HG03139 (cell line): ENCODE results near the gene AKT1.
"Not testable (repeated sequence)": the region's sequence is repeated elsewhere in the genome, so short reads cannot be mapped to it uniquely, and the experiment has no call there.

Experiments used
- ATAC-seq: cut with Tn5 transposase; IDR thresholded peaks from one replicate; pipeline ENCODE4 v1.9.1; 2021; ENCODE audit not compliant: unreplicated experiment

Gene AKT1

DNA sequence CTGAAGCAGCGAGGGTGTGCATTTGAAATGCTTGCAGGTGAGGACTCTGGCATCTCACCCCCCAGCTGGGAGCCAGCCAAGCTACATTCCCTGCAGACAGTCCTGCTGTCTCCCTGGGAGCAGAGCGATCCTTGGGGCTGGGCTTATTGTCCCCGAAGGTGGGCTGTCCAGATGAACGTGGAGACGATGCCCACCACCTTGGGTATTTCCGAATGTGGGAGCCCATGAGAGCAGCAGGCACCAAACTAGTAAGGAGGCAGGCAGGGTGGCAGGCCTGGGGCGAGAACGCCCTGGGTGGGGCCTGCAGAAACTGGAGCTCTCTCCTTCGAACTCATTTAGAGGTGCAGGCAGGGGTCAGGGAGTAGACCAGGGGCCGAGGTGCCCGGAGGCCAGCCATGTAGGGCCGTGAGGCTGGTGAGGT is 23.8 kb upstream of the AKT1 start:
- no peak for ATAC-seq

DNA sequence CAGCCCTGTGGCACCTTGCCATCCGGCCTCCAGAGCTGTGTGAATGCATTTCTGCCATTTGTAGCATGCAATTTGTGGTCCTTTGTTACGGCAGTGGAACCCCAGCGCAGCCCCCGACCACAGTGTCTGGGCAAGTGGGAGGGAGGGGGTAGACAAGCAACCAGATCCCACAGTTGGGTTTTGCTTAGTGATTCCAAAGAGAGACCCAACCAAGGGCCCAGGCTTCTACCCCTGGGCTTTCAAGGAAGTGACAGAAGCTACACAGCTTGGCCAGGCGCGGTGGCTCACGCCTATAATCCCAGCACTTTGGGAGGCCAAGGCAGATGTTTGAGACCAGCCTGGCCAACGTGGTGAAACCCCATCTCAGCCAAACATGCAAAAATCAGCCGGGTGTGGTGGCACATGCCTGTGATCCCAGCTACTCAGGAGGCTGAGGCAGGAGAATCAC is 23.2 kb upstream of the AKT1 start:
- ATAC-seq: no peak

DNA sequence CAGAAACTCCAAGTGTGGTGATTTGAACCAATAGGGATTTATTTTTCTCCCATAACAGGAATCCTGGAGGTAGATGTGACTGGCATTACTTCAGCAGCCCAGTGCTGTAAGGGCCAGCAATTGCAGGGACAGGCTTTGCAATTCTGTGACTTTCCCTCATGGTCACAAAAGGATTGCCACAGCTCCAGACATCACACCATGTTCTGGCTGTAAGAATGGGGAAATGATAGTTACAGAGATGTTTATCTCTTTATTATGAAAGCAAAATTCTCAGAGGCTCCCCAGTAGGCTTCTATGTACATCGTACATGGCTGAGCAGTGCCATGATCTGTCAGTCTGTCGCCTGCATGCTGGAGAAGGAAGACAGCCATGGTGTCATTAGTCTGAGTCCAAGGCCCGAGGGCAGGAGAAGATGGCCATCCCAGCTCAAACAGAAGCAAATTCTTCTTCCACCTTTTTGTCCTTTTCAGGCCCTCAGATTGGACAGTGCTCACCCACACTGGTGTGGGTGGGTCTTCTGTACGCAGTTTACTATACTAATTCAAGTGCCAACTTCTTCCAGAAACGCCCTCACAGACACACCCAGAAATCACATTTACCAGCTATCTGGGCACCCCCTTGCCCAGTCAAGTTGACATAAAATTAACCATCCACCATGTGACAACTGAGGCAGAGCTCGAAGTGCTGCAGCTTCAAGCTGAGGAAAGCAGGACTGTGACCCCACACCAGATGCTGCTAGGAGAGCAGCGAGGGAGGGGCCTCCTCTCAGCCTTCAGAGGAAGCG is 22.6 kb upstream of the AKT1 start:
- no peak for ATAC-seq

DNA sequence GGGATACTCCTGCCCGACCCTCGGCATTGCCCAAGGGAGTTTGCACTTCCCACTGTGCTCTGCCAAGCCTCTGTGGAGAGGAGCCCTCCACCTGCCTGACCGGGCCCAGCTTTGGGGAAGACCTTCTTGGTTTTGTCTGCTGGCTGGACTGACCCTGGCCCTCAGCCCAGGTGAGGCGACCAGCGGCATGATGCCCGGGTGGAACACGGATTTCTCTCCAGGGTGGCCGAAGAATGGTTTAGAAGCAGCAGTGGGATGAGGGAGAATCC is 21.0 kb upstream of the AKT1 start:
- ATAC-seq: no peak

DNA sequence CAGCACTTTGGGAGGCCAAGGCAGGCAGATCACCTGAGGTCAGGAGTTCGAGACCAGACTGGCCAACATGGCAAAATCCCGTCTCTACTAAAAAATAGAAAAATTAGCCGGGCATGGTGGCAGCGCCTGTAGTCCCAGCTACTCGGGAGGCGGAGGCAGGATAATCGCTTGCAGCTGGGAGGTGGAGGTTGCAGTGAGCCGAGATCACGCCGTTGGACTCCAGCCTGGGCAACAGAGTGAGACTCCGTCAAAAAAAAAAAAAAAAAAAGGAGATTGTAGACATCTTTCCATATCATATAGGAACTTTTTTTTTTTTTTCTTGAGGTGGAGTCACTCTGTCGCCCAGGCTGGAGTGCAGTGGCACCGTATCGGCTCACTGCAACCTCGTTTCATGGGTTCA is 19.2 kb upstream of the AKT1 start:
- not testable (repeated sequence) for ATAC-seq

DNA sequence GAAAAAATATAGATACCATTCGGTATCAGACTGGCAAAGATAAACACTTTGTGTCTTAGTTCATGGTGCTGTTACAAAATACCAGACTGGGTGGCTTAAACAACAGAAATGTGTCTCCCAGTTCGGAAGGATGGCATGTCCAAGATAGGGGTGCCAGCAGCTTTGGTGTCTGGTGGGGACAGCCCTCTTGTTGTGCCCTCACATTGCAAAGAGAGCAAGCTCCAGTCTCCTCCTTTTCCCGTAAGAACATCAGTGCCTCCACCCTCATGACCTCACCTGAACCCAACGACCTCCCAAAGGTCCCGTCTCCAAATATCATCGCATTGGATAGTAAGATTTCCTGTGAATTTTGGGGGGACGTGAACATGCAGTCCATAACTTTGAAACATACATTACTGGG is 17.7 kb upstream of the AKT1 start:
- no peak for ATAC-seq

DNA sequence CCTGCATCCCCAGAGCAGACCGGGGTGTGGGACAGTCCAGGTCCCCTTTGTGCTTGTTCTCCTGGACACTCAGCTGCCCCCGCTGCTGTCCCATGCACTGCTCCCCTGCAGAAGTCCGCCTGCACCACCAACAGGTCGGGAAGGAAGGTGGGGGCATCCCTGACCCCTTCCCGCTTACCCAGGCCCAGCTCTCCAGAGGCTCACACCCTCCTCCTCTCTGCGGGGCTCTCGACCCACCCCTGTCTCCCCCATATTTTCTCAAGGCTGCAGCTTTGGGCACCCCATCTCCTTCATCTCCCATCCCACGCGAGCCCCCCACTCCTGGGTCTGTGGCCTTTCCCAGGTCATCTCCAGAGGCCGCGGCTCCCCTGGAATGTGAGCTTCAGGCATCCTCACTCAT is 14.8 kb upstream of the AKT1 start:
- no peak for ATAC-seq

DNA sequence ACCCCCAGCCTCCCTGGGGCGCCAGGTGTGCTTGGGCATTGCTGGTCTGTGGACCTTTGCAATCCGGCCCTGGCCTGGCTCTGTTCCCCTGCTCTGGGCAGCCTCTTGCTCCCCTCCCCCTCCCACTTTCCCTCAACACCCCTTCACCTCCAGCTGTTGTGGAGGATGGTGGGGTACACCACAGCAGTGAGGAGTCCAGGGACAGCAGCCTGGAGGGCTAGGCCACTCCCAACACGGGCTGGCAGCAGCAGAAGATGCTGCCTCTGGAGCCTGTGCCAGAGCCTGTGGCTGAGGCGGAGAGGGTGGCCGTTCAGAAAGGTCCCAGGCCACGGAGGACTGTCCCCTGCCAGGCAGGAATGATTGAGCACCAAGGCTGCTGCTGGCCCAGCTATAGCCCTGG is 12.9 kb upstream of the AKT1 start:
- no peak for ATAC-seq

DNA sequence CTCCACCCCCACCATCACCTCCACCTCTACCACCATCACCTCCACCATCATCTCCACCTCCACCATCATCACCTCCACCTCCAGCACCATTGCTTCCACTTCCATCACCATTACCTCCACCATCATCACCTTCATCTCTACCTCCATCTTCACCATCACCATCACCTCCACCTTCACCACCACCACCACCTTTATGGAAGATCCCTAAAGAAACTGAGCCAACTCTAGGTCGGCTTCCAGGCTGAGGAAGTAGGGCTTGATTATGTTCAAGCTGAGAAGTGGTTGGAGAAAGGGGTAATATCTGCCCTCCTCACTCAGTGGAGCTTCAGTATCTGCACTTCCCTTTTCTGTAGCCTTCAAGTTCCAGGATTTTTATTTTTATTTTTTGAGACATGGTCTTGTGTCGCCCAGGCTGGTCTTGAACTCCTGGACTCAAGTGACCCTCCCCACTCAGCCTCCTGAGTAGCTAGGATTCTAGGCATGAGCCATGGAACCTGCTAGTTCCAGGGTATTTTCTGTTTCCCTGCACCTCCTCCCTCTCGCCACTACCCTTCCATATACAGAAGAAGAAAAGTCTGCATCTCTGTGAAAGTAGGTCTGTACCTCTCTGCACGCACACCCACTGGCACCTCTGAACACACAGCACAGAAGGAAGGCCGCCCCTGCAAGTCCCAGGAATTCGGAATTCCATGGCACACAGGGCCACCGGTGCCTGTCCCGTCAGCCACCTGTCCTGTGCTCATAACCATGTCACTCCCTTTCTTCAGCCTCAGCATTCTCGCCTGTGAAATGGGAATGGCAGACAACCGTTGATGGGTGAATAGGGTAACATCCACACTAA is 11.3 kb upstream of the AKT1 start:
- ATAC-seq: no peak

DNA sequence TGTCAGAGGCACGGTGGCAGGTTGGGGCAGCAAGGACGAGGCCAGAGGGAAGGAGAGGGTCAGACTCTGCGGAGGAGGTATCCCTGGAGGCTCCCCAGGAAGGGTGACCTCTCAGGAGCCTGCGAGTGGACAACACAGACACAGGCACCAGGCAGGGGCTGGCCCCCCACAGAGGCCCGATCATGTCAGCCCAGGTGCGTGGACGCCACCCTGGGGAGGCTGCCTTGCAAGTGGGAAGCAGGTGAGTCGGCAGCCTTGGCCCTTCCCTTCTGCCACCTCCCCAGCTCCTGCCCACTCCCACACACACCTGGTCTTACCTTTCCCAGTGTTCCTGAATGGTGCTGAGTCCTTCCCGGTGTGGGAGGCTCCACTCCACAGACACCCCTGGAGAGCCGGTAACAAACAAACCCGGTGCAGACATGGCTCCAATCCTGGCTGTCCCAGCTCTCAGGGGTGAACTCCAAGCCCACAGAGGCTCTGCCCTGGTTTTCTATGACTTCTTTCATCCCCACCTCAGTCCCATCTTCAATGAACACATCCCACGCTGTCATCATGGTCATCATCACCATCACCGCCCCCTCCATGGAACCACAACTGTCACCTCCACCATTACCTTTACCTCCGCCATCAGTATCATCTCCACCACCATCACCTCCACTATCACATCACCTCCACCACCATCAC is 10.5 kb upstream of the AKT1 start:
- ATAC-seq: no peak

DNA sequence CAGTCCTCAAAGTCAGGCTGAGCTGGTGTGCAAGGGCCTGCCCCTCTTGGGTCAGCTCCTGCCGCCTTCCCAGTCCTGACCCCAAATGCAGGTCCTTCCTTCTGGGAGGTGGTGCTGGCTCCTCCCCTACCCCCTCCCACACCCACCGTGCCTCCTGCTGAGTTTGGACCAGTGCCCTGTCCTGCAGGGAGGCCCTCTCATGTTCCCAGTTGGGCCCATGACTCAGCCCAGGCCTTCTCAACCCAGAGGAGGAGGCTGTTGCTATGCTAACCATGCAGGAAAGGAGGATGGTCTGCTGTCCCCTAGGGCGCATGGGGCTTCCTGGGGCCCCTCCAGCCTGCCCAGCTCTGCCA is 9.8 kb upstream of the AKT1 start:
- ATAC-seq: no peak

DNA sequence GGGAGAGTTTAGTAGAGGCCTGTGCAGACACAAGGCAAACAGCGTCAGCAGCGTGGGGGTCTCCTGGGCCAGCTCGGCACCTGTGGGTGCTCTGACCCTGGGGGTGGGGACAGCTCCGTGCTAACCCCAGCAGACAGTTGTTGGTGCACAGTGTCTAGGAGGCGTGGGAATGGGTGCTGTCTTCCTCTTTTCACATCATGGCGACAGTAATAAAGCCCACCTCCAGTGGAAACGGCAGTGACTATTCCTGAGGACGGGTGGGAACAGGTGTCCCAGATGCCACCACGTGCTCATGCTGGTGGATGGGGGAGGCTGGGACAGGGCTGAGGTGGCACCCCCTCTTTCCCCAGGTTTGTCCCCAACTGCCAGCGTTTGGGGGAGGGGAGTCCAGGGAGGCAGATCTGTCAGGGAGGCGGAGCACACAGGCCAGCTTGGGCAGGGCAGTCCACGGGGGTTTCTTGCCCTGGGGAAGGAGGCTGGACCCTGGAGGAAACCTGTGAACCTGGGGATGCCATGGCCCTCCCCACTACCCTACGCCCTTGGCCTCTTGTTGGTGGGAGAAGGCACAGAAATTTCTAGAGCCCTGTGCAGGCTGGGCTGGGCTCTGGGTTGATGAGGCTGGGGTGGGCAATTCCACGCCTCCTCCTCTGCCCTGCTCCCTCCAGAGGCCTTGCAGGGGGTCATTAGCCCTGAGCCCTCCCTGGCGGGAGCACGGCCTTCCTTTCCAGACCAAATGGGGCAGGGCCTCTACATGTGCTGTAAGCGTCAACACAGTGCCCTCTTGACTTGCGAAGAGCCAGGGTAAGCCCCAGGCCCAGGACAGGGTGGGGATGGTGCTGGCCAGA is 9.2 kb upstream of the AKT1 start:
- ATAC-seq: no peak

DNA sequence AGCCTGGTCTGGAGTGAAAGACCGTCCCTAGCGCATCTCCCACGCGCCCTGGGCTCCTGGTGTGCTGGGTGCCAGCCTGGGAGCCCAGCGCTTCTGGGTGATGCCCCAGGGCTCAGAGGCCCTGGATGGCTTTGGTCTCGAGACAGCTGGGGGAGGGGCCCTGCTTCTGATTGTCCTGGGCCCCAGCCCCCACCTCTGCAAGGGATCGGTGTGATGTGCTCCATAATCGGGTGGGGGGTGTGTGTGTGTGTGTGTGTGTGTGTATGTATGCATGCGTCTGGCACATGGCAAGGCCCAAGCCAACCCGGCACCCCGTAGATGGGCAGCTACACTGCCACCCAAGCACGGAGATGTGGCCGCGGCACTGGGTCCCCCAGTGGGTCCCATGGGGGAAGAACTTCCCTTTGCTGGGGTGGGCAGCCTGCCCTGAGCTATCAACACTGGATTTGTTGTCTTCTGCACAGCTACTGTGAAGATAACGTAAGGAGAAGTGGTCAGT is 8.4 kb upstream of the AKT1 start:
- ATAC-seq: no peak

DNA sequence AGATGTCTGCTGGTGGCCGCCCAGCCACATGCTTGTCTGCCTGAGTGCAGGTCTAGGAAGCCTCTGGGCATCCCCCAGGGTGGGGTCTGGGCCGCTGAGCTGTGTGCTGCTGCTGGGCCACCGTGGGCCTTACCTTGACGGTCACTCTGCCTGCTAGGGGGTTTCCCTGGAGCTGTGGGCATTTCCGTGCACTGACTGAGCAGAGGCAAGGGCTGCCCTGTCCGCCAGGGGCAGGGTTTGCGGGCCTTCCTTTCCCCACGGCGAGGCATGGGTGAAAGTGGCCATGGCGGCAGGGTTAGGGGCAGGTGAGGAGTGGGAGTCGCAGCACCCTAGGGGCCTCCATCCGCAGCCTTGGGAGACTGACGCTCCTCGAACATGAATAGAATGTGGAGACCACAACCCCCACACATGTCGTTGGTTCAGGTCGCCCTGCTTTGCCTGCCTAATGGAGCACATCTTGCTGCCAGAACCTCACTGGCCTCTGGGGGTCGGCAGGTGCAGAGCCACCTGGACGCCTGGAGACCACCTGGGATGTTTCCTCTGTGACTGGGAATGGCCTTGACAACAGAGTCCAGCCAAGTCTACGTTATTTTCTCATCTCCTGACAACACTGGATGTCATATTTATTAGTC is 7.8 kb upstream of the AKT1 start:
- no peak for ATAC-seq

DNA sequence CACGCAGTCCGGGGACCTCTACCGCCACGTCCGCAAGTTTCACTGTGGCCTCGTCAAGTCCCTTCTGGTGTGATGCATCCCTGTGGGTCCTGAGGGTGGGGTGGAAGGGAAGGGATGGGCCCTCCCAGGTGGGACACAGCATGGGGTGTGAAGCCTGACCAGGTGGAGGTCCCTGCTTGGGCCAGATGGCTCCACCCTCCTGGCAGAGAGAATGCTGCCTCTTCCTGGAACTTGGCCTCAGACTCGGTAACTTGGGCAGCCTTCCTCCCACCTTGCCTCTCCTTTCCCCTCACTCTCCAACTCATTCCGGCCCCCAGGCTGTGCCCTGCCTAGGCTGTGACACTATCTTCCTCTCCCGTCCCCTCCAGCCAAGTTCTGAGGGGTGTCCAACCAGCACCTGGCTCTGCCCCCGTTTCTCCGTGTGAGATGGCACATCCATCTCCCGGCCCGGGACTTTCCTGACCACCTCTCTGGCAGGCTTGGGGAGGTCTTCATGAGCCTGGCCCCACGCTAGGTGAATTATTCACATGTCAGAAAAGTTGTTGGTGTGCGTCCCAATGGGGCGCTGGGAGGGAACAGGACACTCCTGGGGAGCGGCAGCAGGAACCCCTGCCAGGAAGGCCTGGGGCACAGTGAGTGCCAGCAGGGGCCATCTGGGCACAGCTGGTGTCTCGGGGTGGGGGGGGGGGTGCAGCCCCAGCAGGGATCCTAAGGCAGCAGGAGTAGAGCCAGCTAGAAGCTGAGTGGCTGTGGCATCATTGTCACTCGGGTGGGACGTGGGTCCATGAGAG is 7.0 kb upstream of the AKT1 start:
- ATAC-seq: no peak

DNA sequence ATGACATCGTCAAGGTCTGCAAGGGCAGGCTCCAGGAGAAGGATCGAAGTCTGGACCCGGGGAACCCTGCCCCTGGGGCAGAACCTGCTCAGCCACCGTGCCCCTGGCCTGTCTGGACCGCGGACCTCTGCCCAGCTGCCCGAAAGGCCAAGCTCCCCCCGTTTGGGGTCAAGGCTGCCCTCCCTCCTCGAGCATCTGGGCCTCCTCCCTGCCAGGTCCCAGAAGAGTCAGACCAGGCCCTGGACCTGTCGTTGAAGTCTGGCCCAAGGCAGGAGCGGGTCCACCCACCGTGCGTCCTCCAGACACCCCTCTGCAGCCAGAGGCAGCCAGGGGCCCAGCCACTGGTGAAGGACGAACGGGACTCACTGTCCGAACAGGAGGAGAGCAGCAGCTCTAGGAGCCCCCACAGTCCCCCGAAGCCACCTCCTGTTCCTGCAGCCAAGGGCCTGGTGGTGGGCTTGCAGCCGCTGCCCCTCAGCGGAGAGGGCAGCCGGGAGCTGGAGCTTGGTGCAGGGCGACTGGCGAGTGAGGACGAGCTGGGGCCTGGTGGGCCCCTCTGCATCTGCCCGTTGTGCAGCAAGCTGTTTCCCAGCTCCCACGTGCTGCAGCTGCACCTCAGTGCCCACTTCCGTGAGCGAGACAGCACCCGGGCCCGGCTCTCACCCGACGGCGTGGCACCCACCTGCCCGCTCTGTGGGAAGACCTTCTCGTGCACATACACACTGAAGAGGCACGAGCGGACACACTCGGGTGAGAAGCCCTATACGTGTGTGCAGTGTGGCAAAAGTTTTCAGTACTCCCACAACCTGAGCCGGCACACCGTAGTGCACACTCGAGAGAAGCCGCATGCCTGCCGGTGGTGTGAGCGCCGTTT is 6.2 kb upstream of the AKT1 start:
- no peak for ATAC-seq

DNA sequence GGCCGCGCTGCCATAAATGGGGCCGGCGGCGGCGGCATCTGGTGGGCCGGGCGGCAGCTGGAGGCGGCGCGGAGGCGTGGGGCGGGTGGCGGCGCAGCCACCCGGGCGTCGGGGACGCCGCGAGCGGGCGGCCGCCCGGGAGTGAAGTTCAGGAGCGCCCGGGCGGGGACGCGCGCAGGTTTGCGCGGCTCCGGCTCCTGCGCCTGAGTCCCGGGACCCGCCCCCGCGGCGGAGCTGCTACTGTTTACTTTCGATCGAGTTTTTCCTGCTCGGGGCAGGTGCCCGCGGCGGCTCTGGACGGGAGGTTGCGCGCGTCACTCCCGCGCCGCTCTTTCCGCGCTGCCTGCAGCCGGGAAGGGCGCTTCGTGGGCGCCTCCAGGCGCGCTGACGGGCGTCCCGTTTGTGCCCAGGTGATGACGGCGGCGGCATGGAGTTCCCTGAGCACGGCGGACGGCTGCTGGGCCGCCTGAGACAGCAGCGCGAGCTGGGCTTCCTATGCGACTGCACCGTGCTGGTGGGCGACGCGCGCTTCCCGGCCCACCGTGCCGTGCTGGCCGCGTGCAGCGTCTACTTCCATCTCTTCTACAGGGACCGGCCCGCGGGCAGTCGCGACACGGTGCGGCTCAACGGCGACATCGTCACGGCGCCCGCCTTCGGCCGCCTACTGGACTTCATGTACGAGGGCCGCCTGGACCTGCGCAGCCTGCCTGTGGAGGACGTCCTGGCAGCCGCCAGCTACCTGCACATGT is 5.4 kb upstream of the AKT1 start, which contains the start of gene ZBTB42:
TSS of gene ZBTB42 (plus strand) at position 331 of the 749 bp plus-strand sequence. CDS start at position 428, 97 bp downstream.
- ATAC-seq: peak; percentile 28
